NCI-H1105 treated with DMSO at 0.1 percent for 48 hours (cell line): Measurements from ENCODE around the gene RNU7-1.

ENCODE experiments used
- DNase-seq: peaks from one replicate; lab custom pipeline; 2025; lab: John Stamatoyannopoulos, UW

Gene RNU7-1

GRCh38 chr12:6937481-6938352 is 5.9 kb upstream of the RNU7-1 start:
- peak; percentile 97 for DNase-seq

GRCh38 chr12:6938353-6939190 is 5.0 kb upstream of the RNU7-1 start:
- no peak for DNase-seq

- no peak for DNase-seq
Observed at GRCh38 chr12:6939191-6939540, 4.5 kb upstream of the RNU7-1 start.

GRCh38 chr12:6941267-6941666 is 2.3 kb upstream of the RNU7-1 start:
- no peak for DNase-seq

- no peak for DNase-seq
Observed at GRCh38 chr12:6941782-6942181, 1.8 kb upstream of the RNU7-1 start.

GRCh38 chr12:6942331-6942665 is 1.3 kb upstream of the RNU7-1 start:
- no peak for DNase-seq

GRCh38 chr12:6943389-6943721 is 261 bp upstream of the RNU7-1 start:
- peak; percentile 93 for DNase-seq

GRCh38 chr12:6944381-6945186 is 968 bp downstream of the RNU7-1 start:
- peak; percentile 95 for DNase-seq

- no peak for DNase-seq
Observed at GRCh38 chr12:6945613-6946012, 2.0 kb downstream of the RNU7-1 start.

GRCh38 chr12:6946033-6946919 is 2.7 kb downstream of the RNU7-1 start:
- DNase-seq, result peak; percentile 97

- no peak for DNase-seq
Observed at GRCh38 chr12:6946920-6947374, 3.3 kb downstream of the RNU7-1 start.

- no peak for DNase-seq
Observed at GRCh38 chr12:6947615-6948014, 4.0 kb downstream of the RNU7-1 start.

GRCh38 chr12:6948873-6949594 is 5.4 kb downstream of the RNU7-1 start:
- DNase-seq, result no peak

GRCh38 chr12:6950401-6950801 is 6.8 kb downstream of the RNU7-1 start:
- DNase-seq, result no peak

- no peak for DNase-seq
Observed at GRCh38 chr12:6950811-6951540, 7.4 kb downstream of the RNU7-1 start, which contains the start of gene PTPN6. TSS of gene PTPN6 (plus strand) at chr12:6951356. CDS start at chr12:6951513, 157 bp downstream.

- DNase-seq, result no peak
Observed at GRCh38 chr12:6951551-6952120, 8.0 kb downstream of the RNU7-1 start.

- no peak for DNase-seq
Observed at GRCh38 chr12:6952121-6952862, 8.7 kb downstream of the RNU7-1 start.

- DNase-seq, result no peak
Observed at GRCh38 chr12:6952863-6953441, 9.3 kb downstream of the RNU7-1 start.
